DND-41 (cell line): ENCODE measurements around the gene TSC22D4.

Experiments used
- CTCF ChIP-seq: IDR thresholded peaks from 2 replicates; pipeline ENCODE4 v1.5.1; 2012; ENCODE audit warnings: borderline replicate concordance, low read length, moderate library complexity, mild to moderate bottlenecking; ENCODE audit not compliant: poor library complexity, severe bottlenecking; ENCODE audit errors: extremely low read depth
- EZH2 ChIP-seq: IDR thresholded peaks from 3 replicates; pipeline ENCODE4 v1.6.1; 2012; ENCODE audit warnings: borderline replicate concordance, low read depth, mild to moderate bottlenecking, moderate library complexity, low read length, inconsistent platforms; ENCODE audit not compliant: severe bottlenecking

- TF ChIP-seq CTCF (no peak), EZH2 (no peak)
Measured at GRCh38 chr7:100471021-100471420, 8.0 kb downstream of the TSC22D4 start.
